MCF 10A (cell line): ENCODE results near the gene TIGD4. TPM values are rescaled to one million over a fixed set of nuclear protein-coding genes. Genes with fewer than 3 reads are reported as not detected.

Experiments used
- BruUV-seq: library from RNA; stranded (reverse); fragments of 400-500 nt; replicated peaks from 2 replicates; lab custom pipeline; 2021; lab: Mats Ljungman, UMichigan
- CTCF ChIA-PET: fragments of 300-600 bp; sonication (Branson Sonifier 250); formaldehyde crosslinking; extraction: SDS; loops from one replicate; lab custom pipeline; 2021; ENCODE audit warnings: antibody characterized with exemption, inconsistent platforms; lab: Yijun Ruan, JAX
- POLR2A ChIA-PET: fragments of 300-600, 350-650 bp; sonication (Branson Sonifier 250); formaldehyde crosslinking; extraction: SDS; loops from one replicate; lab custom pipeline; 2020; ENCODE audit warnings: antibody characterized with exemption, inconsistent platforms; lab: Yijun Ruan, JAX
- DNase-seq: peaks from one replicate; pipeline ENCODE4 v3.0.0-alpha.2; 2018; ENCODE audit not compliant: unreplicated experiment
- H3K27ac Mint-ChIP-seq: one replicate; pipeline ENCODE4 v1.8.0; 2022; ENCODE audit warnings: mild to moderate bottlenecking, low read depth, mixed read lengths; ENCODE audit not compliant: unreplicated experiment
- H3K27me3 Mint-ChIP-seq: one replicate; pipeline ENCODE4 v1.8.0; 2022; ENCODE audit warnings: mixed read lengths; ENCODE audit not compliant: insufficient read depth, unreplicated experiment
- H3K36me3 Mint-ChIP-seq: one replicate; pipeline ENCODE4 v1.8.0; 2022; ENCODE audit warnings: mild to moderate bottlenecking, moderate library complexity, mixed read lengths; ENCODE audit not compliant: insufficient read depth, unreplicated experiment
- H3K4me1 Mint-ChIP-seq: one replicate; pipeline ENCODE4 v1.8.0; 2022; ENCODE audit warnings: mixed read lengths; ENCODE audit not compliant: insufficient read depth, unreplicated experiment
- H3K4me3 Mint-ChIP-seq: one replicate; pipeline ENCODE4 v1.8.0; 2022; ENCODE audit warnings: mild to moderate bottlenecking, moderate library complexity, mixed read lengths; ENCODE audit not compliant: unreplicated experiment
- H3K9me3 Mint-ChIP-seq: one replicate; pipeline ENCODE4 v1.8.0; 2022; ENCODE audit warnings: mixed read lengths; ENCODE audit not compliant: unreplicated experiment
- intact Hi-C: fragments of 100-400 bp; cut with micrococcal nuclease; formaldehyde crosslinking; loops from 2 replicates; pipeline ENCODE4 v1.14.1; 2022
- total RNA-seq: library from RNA; stranded (reverse); gene quantifications from 2 replicates; pipeline ENCODE4 v1.2.3, GENCODE V29; 2022
- TF ChIP-seq, protein P1 (sequence below): fragments of 200-600 bp; IDR thresholded peaks from one replicate; pipeline ENCODE4 v1.8.0; 2022; ENCODE audit warnings: antibody characterized with exemption, mild to moderate bottlenecking; ENCODE audit not compliant: unreplicated experiment

Gene TIGD4
- total RNA-seq, 1 experiment from 2014 or later: 0.12 TPM

DNA sequence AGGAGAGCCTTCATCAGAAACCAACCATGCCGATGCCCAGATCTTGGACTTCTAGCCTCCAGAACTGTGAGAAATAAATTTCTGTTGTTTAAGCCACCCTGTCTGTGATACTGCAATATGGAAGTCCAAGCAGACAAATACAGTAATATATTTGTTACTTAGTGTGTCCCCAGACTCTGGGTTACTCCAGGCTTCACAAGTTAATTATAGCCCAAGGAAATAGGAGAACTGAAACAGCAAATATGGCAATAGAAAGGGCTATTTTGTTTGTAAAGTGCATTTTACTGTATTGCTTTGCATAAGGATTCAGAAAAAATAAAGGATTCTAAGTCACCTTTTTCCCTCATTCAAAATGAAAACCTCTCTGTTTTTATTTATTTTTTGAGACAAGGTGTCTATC lies 15.7 kb downstream of the TIGD4 start:
- Mint-ChIP-seq H3K27me3 (peaks cover 8% of the 10 kb centered on the region), H3K4me1 (no peaks in the 10 kb centered on the region), H3K36me3 (no peaks in the 10 kb centered on the region), H3K9me3 (no peaks in the 10 kb centered on the region), H3K27ac (no peak overlapping the region), H3K4me3 (no peak overlapping the region)
- TF ChIP-seq, protein P1, sequence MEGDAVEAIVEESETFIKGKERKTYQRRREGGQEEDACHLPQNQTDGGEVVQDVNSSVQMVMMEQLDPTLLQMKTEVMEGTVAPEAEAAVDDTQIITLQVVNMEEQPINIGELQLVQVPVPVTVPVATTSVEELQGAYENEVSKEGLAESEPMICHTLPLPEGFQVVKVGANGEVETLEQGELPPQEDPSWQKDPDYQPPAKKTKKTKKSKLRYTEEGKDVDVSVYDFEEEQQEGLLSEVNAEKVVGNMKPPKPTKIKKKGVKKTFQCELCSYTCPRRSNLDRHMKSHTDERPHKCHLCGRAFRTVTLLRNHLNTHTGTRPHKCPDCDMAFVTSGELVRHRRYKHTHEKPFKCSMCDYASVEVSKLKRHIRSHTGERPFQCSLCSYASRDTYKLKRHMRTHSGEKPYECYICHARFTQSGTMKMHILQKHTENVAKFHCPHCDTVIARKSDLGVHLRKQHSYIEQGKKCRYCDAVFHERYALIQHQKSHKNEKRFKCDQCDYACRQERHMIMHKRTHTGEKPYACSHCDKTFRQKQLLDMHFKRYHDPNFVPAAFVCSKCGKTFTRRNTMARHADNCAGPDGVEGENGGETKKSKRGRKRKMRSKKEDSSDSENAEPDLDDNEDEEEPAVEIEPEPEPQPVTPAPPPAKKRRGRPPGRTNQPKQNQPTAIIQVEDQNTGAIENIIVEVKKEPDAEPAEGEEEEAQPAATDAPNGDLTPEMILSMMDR: no peak
- no peak for DNase-seq
- no TSS peak for BruUV-seq
- intact Hi-C loops: no loop called here
- CTCF ChIA-PET: no interaction called here
- POLR2A ChIA-PET: no interaction called here

- intact Hi-C loops: no loop called here
- Mint-ChIP-seq H3K27ac (no peak overlapping the region), H3K27me3 (no peaks in the 10 kb centered on the region), H3K4me1 (peaks cover 5% of the 10 kb centered on the region), H3K4me3 (no peak overlapping the region), H3K36me3 (no peaks in the 10 kb centered on the region), H3K9me3 (no peaks in the 10 kb centered on the region)
- DNase-seq: no peak
- BruUV-seq: no TSS peak
- ChIA-PET POLR2A (interaction anchor here (1.4 kb wide), 1 partner anchor 8 kb away, joined by 5 read pairs; no protein-coding TSS in a partner anchor), CTCF (interaction anchor here (0.9 kb wide), 1 partner anchor 247 kb away, joined by 3 read pairs; no protein-coding TSS in a partner anchor)
- TF ChIP-seq, protein P1: no peak
These were observed 30.9 kb downstream of the TIGD4 start for GRCh38 chr4:152748619-152749018.

DNA sequence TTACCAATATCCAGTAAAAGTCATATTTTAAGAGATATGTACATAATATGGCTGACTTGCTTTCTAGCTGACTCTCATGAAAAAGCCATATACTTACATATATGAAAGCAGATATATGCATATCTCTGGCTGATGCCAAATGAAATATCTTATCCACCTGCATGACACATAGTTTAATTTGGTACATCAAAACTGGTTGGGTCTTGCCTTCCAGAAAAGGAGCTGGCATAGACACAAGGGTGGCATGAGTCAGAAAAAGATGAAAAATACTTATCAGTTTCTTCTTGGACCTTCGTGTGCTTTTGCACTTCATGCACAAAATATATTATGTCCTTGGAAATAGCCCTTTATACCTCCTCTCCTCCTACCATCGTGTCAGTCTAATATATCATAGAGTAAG lies 32.1 kb downstream of the TIGD4 start:
- TF ChIP-seq, protein P1: no peak
- DNase-seq: peak; percentile 20
- BruUV-seq: no TSS peak
- Mint-ChIP-seq H3K4me3 (no peak overlapping the region), H3K9me3 (no peaks in the 10 kb centered on the region), H3K4me1 (peaks cover 5% of the 10 kb centered on the region), H3K27ac (no peak overlapping the region), H3K36me3 (no peaks in the 10 kb centered on the region), H3K27me3 (no peaks in the 10 kb centered on the region)
- intact Hi-C loops: no loop called here
- CTCF ChIA-PET: interaction anchor here (0.9 kb wide), 2 partner anchors 9 to 246 kb away, joined by 3 read pairs; no protein-coding TSS in a partner anchor
- POLR2A ChIA-PET: interaction anchor here (0.8 to 1.4 kb wide), 3 partner anchors 9 to 34 kb away, joined by 4 to 5 read pairs (median 5); partner anchors contain the start of genes ARFIP1 and TIGD4

- CTCF ChIA-PET: interaction anchor here (0.6 to 2.1 kb wide), 6 partner anchors 9 to 1672 kb away, joined by 3 to 13 read pairs (median 4); no protein-coding TSS in a partner anchor
- peak; percentile 8 for DNase-seq
- Mint-ChIP-seq H3K27me3 (peaks cover 11% of the 10 kb centered on the region), H3K4me3 (no peak overlapping the region), H3K4me1 (peaks cover 10% of the 10 kb centered on the region), H3K36me3 (no peaks in the 10 kb centered on the region), H3K27ac (no peak overlapping the region), H3K9me3 (no peaks in the 10 kb centered on the region)
- TF ChIP-seq, protein P1: no peak
- intact Hi-C loops: loop anchor here (5.0 kb wide), 1 partner anchor 332 kb away; no protein-coding TSS in a partner anchor
- no TSS peak for BruUV-seq
- POLR2A ChIA-PET: interaction anchor here (0.5 kb wide), 1 partner anchor 288 kb away, joined by 3 read pairs; no protein-coding TSS in a partner anchor
These were observed 40.7 kb downstream of the TIGD4 start for GRCh38 chr4:152738827-152739226.
